Liver (tissue), 9 donors: ENCODE data around the gene NLGN4X. TPM values are rescaled to one million over a fixed set of nuclear protein-coding genes. Genes with fewer than 3 reads are reported as not detected.

ENCODE experiments used
- DNase-seq: peaks from one replicate; pipeline ENCODE4 v3.0.0-alpha.2; 2017; ENCODE audit warnings: low spot score
- H3K27ac ChIP-seq, 2 donors: one replicate each; pipeline ENCODE4 v1.7.0; 2013; ENCODE audit warnings: inconsistent platforms in 2 of 2, low read length in 2 of 2, control low read depth in 1 of 2, low read depth in 1 of 2, mild to moderate bottlenecking in 1 of 2
- H3K27me3 ChIP-seq, 4 donors: one replicate each; pipeline versions ENCODE4 v1.6.1 to v1.7.0; 2013; ENCODE audit warnings: low read length in 3 of 4, inconsistent platforms in 1 of 4, mild to moderate bottlenecking in 1 of 4, moderate library complexity in 1 of 4; ENCODE audit not compliant: control insufficient read depth in 4 of 4, insufficient read depth in 4 of 4
- H3K36me3 ChIP-seq, 4 donors: one replicate each; pipeline versions ENCODE4 v1.6.1 to v1.7.0; 2013; ENCODE audit warnings: low read length in 3 of 4, mild to moderate bottlenecking in 3 of 4, low read depth in 1 of 4, moderate library complexity in 1 of 4; ENCODE audit not compliant: control insufficient read depth in 4 of 4, insufficient read depth in 3 of 4
- H3K4me1 ChIP-seq, 4 donors: one replicate each; pipeline versions ENCODE4 v1.6.1 to v1.7.0; 2013; ENCODE audit warnings: low read length in 3 of 4, mild to moderate bottlenecking in 3 of 4, moderate library complexity in 1 of 4; ENCODE audit not compliant: control insufficient read depth in 4 of 4, insufficient read depth in 4 of 4
- H3K4me3 ChIP-seq, 3 donors: one replicate each; pipeline versions ENCODE4 v1.6.1 to v1.7.0; 2013; ENCODE audit warnings: low read length in 3 of 3, control low read depth in 1 of 3, low read depth in 1 of 3, mild to moderate bottlenecking in 1 of 3
- H3K9ac ChIP-seq, 2 donors: one replicate each; pipeline ENCODE4 v1.7.0; 2013; ENCODE audit warnings: low read length in 2 of 2, mild to moderate bottlenecking in 2 of 2, moderate library complexity in 2 of 2, control low read depth in 1 of 2, low read depth in 1 of 2
- H3K9me3 ChIP-seq, 4 donors: one replicate each; pipeline versions ENCODE4 v1.6.1 to v1.7.0; 2013; ENCODE audit warnings: low read length in 3 of 4; ENCODE audit not compliant: control insufficient read depth in 4 of 4
- EGR1 ChIP-seq, 2 donors: IDR thresholded peaks; 2 replicates each; pipeline ENCODE4 v1.6.1; 2016 to 2018; ENCODE audit warnings: antibody characterized with exemption in 2 of 2, low read depth in 2 of 2
- FOXA1 ChIP-seq: IDR thresholded peaks from 2 replicates; pipeline ENCODE4 v1.6.1; 2016; ENCODE audit warnings: antibody characterized with exemption
- FOXA2 ChIP-seq: IDR thresholded peaks from 2 replicates; pipeline ENCODE4 v1.6.1; 2016; ENCODE audit warnings: antibody characterized with exemption
- GABPA ChIP-seq, 2 donors: IDR thresholded peaks in 1 of 2; conservative IDR thresholded peaks in 1 of 2; 2 replicates each; pipeline ENCODE4 v1.6.1; 2016; ENCODE audit warnings: antibody characterized with exemption in 2 of 2, mild to moderate bottlenecking in 1 of 2, moderate library complexity in 1 of 2
- HNF4G ChIP-seq: IDR thresholded peaks from 2 replicates; pipeline ENCODE4 v1.6.1; 2016; ENCODE audit warnings: antibody characterized with exemption
- NR2F2 ChIP-seq: IDR thresholded peaks from 2 replicates; pipeline ENCODE4 v1.6.1; 2016; ENCODE audit warnings: antibody characterized with exemption
- RAD21 ChIP-seq, 2 donors: IDR thresholded peaks; 2 replicates each; pipeline ENCODE4 v1.6.1; 2016; ENCODE audit warnings: antibody characterized with exemption in 2 of 2, mild to moderate bottlenecking in 2 of 2
- REST ChIP-seq: IDR thresholded peaks from 2 replicates; pipeline ENCODE4 v1.6.1; 2016; ENCODE audit warnings: antibody characterized with exemption, mild to moderate bottlenecking
- RXRA ChIP-seq, 2 donors: IDR thresholded peaks; 2 replicates each; pipeline ENCODE4 v1.6.1; 2017 to 2018; ENCODE audit warnings: antibody characterized with exemption in 2 of 2, mild to moderate bottlenecking in 1 of 2
- SP1 ChIP-seq: IDR thresholded peaks from 2 replicates; pipeline ENCODE4 v1.6.1; 2018; ENCODE audit warnings: antibody characterized with exemption, mild to moderate bottlenecking
- TAF1 ChIP-seq: conservative IDR thresholded peaks from 2 replicates; pipeline ENCODE4 v1.6.1; 2016; ENCODE audit warnings: antibody characterized with exemption, mild to moderate bottlenecking
- YY1 ChIP-seq: IDR thresholded peaks from 2 replicates; pipeline ENCODE4 v1.6.1; 2016; ENCODE audit warnings: antibody characterized with exemption, mild to moderate bottlenecking
- ZBTB33 ChIP-seq: IDR thresholded peaks from 2 replicates; pipeline ENCODE4 v1.6.1; 2016; ENCODE audit warnings: antibody characterized with exemption
- WGBS: extraction: QIAGEN DNeasy Blood & Tissue Kit; methylation state at CpG from one replicate; pipeline ENCODE4 v1.1.7; 2013; 5-methylcytosine and 5-hydroxymethylcytosine counted together
- polyA plus RNA-seq, 2 donors: library from polyadenylated mRNA; stranded (reverse) in 1 of 2; unstranded in 1 of 2; fragments of 200-250 nt in 1 of 2; fragments of >200 nt in 1 of 2; fragmentation: Nextera tagmentation in 1 of 2; extraction: Ambion mirVana in 1 of 2; gene quantifications; one replicate each; pipeline versions ENCODE4 v1.2.1 to v1.2.3, GENCODE V29; 2013 to 2015
- total RNA-seq, 2 donors: library from RNA; depleted of rRNA; stranded (reverse); fragments of >200 nt; gene quantifications; one replicate each; pipeline ENCODE4 v1.2.3, GENCODE V29; 2014
- TF ChIP-seq, protein P1 (sequence below): IDR thresholded peaks from 2 replicates; pipeline ENCODE4 v1.6.1; 2016; ENCODE audit warnings: antibody characterized with exemption
- TF ChIP-seq, protein P2 (sequence below): fragments of 150-350 bp; IDR thresholded peaks from 2 replicates; pipeline ENCODE4 v1.5.1; 2017; ENCODE audit warnings: improper control_type of control experiment, low read depth, low read length; ENCODE audit not compliant: missing input control
- TF ChIP-seq, protein P3 (sequence below): IDR thresholded peaks from 2 replicates; pipeline ENCODE4 v1.6.1; 2016; ENCODE audit warnings: antibody characterized with exemption
- donor health status: healthy.
- donor health status: healthy.
- donor health status: healthy.
- donor health status: healthy.
- donor health status: healthy.

The NLGN4X gene
- total and polyA plus RNA-seq, 4 donors, result 0.33 to 2.8 (median 0.93) TPM

DNA sequence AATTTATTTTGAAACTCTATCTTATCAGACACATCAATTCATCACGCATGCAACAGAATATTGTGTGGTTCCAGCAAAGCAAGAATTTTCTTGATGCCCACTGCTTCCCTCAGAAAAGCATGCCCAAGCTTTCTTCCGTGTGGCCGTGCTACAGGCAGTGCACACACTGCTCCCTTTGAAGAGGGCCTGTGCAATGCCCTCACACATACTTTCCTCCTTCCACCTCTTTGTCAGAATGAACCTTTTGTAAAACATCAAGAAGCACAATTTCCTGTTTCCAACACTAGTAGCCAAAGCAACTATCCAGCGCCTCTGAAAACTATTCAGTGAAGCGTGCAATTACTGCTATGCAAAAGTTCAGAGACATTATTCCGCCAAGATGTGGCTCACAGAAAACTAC is 201.7 kb downstream of the NLGN4X start:
- DNase-seq, result no peak
- 63% methylated on average over 6 of the region's 6 CpGs for WGBS
- Histone ChIP-seq H3K4me1 (no peaks in the 10 kb centered on the region), H3K27ac (no peak overlapping the region), H3K9me3 (no peaks in the 10 kb centered on the region), H3K36me3 (no peaks in the 10 kb centered on the region), H3K9ac (no peak overlapping the region), H3K27me3 (no peaks in the 10 kb centered on the region), H3K4me3 (no peak overlapping the region)
- TF ChIP-seq RXRA (IDR thresholded peaks at IDR 0.05), result no peak
- TF ChIP-seq, protein P1, sequence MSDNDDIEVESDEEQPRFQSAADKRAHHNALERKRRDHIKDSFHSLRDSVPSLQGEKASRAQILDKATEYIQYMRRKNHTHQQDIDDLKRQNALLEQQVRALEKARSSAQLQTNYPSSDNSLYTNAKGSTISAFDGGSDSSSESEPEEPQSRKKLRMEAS, result no peak

GRCh38 chrX:6026429-6026828 is 202.2 kb downstream of the NLGN4X start:
- no peak overlapping the region for H3K27ac ChIP-seq
- H3K9me3 ChIP-seq, result no peaks in the 10 kb centered on the region
- DNase-seq, result no peak
- 37% methylated on average over 7 of the region's 7 CpGs for WGBS
- no peaks in the 10 kb centered on the region for H3K4me1 ChIP-seq
- H3K4me3 ChIP-seq, result no peak overlapping the region
- H3K9ac ChIP-seq, result no peak overlapping the region
- TF ChIP-seq FOXA1 (no peak), ZBTB33 (no peak), NR2F2 (no peak), EGR1 (IDR thresholded peaks at IDR 0.05; ENCODE audit: low read depth in 2 of 2) (no peak), REST (no peak), GABPA (IDR thresholded peaks at IDR 0.05 in 1 of 2, conservative IDR thresholded peaks at IDR 0.05 in 1 of 2) (no peak), TAF1 (no peak), FOXA2 (no peak), RAD21 (IDR thresholded peaks at IDR 0.05) (no peak), RXRA (IDR thresholded peaks at IDR 0.05) (no peak), HNF4G (no peak), YY1 (no peak), SP1 (no peak)
- TF ChIP-seq, protein P2, sequence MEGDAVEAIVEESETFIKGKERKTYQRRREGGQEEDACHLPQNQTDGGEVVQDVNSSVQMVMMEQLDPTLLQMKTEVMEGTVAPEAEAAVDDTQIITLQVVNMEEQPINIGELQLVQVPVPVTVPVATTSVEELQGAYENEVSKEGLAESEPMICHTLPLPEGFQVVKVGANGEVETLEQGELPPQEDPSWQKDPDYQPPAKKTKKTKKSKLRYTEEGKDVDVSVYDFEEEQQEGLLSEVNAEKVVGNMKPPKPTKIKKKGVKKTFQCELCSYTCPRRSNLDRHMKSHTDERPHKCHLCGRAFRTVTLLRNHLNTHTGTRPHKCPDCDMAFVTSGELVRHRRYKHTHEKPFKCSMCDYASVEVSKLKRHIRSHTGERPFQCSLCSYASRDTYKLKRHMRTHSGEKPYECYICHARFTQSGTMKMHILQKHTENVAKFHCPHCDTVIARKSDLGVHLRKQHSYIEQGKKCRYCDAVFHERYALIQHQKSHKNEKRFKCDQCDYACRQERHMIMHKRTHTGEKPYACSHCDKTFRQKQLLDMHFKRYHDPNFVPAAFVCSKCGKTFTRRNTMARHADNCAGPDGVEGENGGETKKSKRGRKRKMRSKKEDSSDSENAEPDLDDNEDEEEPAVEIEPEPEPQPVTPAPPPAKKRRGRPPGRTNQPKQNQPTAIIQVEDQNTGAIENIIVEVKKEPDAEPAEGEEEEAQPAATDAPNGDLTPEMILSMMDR, result no peak
- TF ChIP-seq, protein P3, sequence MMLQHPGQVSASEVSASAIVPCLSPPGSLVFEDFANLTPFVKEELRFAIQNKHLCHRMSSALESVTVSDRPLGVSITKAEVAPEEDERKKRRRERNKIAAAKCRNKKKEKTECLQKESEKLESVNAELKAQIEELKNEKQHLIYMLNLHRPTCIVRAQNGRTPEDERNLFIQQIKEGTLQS, result no peak
- TF ChIP-seq, protein P1, result no peak
- H3K36me3 ChIP-seq, result no peaks in the 10 kb centered on the region
- H3K27me3 ChIP-seq, result no peaks in the 10 kb centered on the region
